Measurements from ENCODE around the gene SMG6.

DNA sequence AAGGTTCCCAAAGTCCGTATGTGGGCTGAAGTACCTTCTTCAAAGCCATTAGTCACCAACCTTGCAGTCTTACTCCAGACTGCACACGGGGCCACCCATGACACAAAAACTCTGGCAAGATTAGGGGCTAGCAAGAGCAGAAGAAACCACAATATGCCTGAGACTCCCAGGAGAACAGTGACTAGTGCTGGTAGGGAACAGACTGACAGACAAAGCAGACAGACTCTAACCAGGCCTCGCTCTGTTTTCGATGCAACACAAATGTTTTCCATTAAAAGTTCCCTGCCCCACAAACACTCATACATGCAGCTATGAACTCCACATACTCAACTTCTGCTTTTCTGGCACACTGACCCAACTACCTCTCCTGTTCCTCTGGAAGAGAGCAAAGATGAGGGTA, 146.5 kb downstream of the SMG6 start:
- TF ChIP-seq CTCF (IDR thresholded peaks at IDR 0.05; ENCODE audit: extremely low read depth in 1 of 2, insufficient read depth in 1 of 2, low read depth in 1 of 2, low read length in 2 of 2) (no peak), EZH2 (IDR thresholded peaks at IDR 0.05; ENCODE audit: borderline replicate concordance, low read depth, low read length, severe bottlenecking) (no peak), MAX (IDR thresholded peaks at IDR 0.05; ENCODE audit: insufficient read depth, insufficient read length) (no peak), POLR2A (IDR thresholded peaks at IDR 0.05; ENCODE audit: low read depth, low read length) (no peak), POLR2AphosphoS5 (IDR thresholded peaks at IDR 0.05; ENCODE audit: insufficient read depth, low read depth, low read length) (no peak)
